Lower leg skin (tissue), 4 donors: ENCODE results near the gene ITGB1BP1. TPM values are rescaled to one million over a fixed set of nuclear protein-coding genes. Genes with fewer than 3 reads are reported as not detected.

ENCODE experiments used
- DNase-seq, 2 donors: peaks; one replicate each; pipeline ENCODE4 v3.0.0-alpha.2; 2019; ENCODE audit warnings: low spot score in 2 of 2
- H3K4me3 ChIP-seq: fragments of 200-600 bp; sonication (generic); 2 replicates; pipeline ENCODE4 v1.5.1; 2017; ENCODE audit warnings: mild to moderate bottlenecking, low read depth; ENCODE audit not compliant: poor library complexity, severe bottlenecking
- CTCF ChIP-seq, 3 donors: fragments of 450-650 bp; IDR thresholded peaks; one replicate each; pipeline ENCODE4 v1.5.1; 2016; ENCODE audit warnings: antibody characterized with exemption in 3 of 3, mild to moderate bottlenecking in 3 of 3, moderate library complexity in 2 of 3
- POLR2A ChIP-seq, 2 donors: fragments of 450-650 bp; IDR thresholded peaks; one replicate each; pipeline ENCODE4 v1.6.1; 2016 to 2017; ENCODE audit warnings: antibody characterized with exemption in 2 of 2, mild to moderate bottlenecking in 1 of 2, moderate library complexity in 1 of 2
- WGBS, 2 donors: methylation state at CpG; one replicate each; pipeline ENCODE4 v1.1.5; 2018; 5-methylcytosine and 5-hydroxymethylcytosine counted together
- intact Hi-C: fragments of 100-400 bp; cut with DNase I; formaldehyde crosslinking; loops from one replicate; pipeline ENCODE4 v1.15.0; 2023; ENCODE audit warnings: low total_unique reads
- total RNA-seq, 4 donors: library from RNA; depleted of rRNA; stranded (reverse); fragments of >200 nt; gene quantifications; one replicate each; pipeline ENCODE4 v1.1.0, GENCODE V29; 2016

ITGB1BP1 gene
- total RNA-seq, 4 donors from 2014 or later, result 22.4 to 30.1 (median 26.5) TPM

- no peak for DNase-seq
- intact Hi-C loops, result no loop called here
Observed at GRCh38 chr2:9440058-9440727, 16.9 kb upstream of the ITGB1BP1 start.

GRCh38 chr2:9439536-9439935 lies 16.2 kb upstream of the ITGB1BP1 start:
- intact Hi-C loops, result no loop called here
- DNase-seq, result no peak
- 93% methylated on average over 1 of the region's 1 CpG for WGBS, 2 donors

More at GRCh38 chr2:9440058-9440727, 16.9 kb upstream of the ITGB1BP1 start:
- WGBS, 2 donors, result 70 to 91% methylated on average over 1 of the region's 1 CpG
- TF ChIP-seq POLR2A (IDR thresholded peaks at IDR 0.05) (no peak), CTCF (IDR thresholded peaks at IDR 0.05) (no peak)
- no peak overlapping the region for H3K4me3 ChIP-seq

GRCh38 chr2:9434489-9434888 lies 11.2 kb upstream of the ITGB1BP1 start:
- 60 to 95% methylated on average over 2 of the region's 2 CpGs for WGBS, 2 donors
- intact Hi-C loops, result no loop called here
- H3K4me3 ChIP-seq, result no peak overlapping the region
- TF ChIP-seq POLR2A (IDR thresholded peaks at IDR 0.05) (no peak), CTCF (IDR thresholded peaks at IDR 0.05) (no peak)
- DNase-seq, result no peak

More at GRCh38 chr2:9439536-9439935, 16.2 kb upstream of the ITGB1BP1 start:
- H3K4me3 ChIP-seq, result no peak overlapping the region
- TF ChIP-seq POLR2A (IDR thresholded peaks at IDR 0.05) (no peak), CTCF (IDR thresholded peaks at IDR 0.05) (no peak)

GRCh38 chr2:9430316-9431293 lies 7.3 kb upstream of the ITGB1BP1 start:
- intact Hi-C loops, result no loop called here
- DNase-seq, result no peak
- no peak for TF ChIP-seq CTCF (IDR thresholded peaks at IDR 0.05)
- no peak overlapping the region for H3K4me3 ChIP-seq
- 57 to 65% methylated on average over 2 of the region's 2 CpGs for WGBS, 2 donors

GRCh38 chr2:9428965-9429577 lies 5.7 kb upstream of the ITGB1BP1 start:
- 87 to 91% methylated on average over 5 of the region's 5 CpGs for WGBS, 2 donors
- intact Hi-C loops, result no loop called here
- no peak for DNase-seq
- no peak for TF ChIP-seq POLR2A (IDR thresholded peaks at IDR 0.05)
- TF ChIP-seq CTCF (IDR thresholded peaks at IDR 0.05), result no peak
- no peak overlapping the region for H3K4me3 ChIP-seq
